Fibroblast of skin of right quadriceps (primary cell): Measurements from ENCODE around the gene ACVR2B.
"Not testable (repeated sequence)": the region's sequence is repeated elsewhere in the genome, so short reads cannot be mapped to it uniquely, and the experiment has no call there.

Experiments used
- DNase-seq: peaks from one replicate; pipeline ENCODE4 v3.0.0-alpha.2; 2013

Gene ACVR2B

GRCh38 chr3:38453075-38453912 lies at the start of gene ACVR2B:
ACVR2B (plus strand) TSS chr3:38453890; CDS start chr3:38454323, 433 bp downstream.
- peak; percentile 77 for DNase-seq

- peak; percentile 50 for DNase-seq
Measured at GRCh38 chr3:38404286-38404685, 49.4 kb upstream of the ACVR2B start.

DNA sequence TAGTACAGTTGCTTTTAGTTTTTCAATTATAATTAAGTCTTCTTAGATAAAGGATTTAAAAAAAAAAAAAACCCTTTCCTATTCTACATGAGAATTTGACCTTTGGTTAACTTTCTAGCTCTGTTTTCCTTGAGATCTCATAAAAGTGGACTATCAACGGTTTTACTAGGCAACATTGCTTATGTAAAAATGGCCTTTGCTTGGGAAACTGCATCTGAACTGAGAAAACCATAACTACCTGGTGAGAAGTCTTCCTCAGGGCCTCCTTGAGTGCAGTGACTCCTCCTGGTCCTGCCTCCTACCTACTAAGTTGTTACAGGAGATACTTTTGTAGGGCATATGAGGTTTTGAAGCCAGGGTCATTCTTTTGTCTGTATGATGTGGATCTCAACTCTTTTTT lies 42.1 kb upstream of the ACVR2B start:
- DNase-seq, result no peak

GRCh38 chr3:38420758-38421157 lies 32.9 kb upstream of the ACVR2B start:
- DNase-seq, result not testable (repeated sequence)

- no peak for DNase-seq
Measured at GRCh38 chr3:38421679-38422336, 31.9 kb upstream of the ACVR2B start.

- not testable (repeated sequence) for DNase-seq
Measured at GRCh38 chr3:38426798-38427426, 26.8 kb upstream of the ACVR2B start.

GRCh38 chr3:38432871-38433658 lies 20.6 kb upstream of the ACVR2B start:
- not testable (repeated sequence) for DNase-seq

GRCh38 chr3:38433661-38434060 lies 20.0 kb upstream of the ACVR2B start:
- DNase-seq, result not testable (repeated sequence)

DNA sequence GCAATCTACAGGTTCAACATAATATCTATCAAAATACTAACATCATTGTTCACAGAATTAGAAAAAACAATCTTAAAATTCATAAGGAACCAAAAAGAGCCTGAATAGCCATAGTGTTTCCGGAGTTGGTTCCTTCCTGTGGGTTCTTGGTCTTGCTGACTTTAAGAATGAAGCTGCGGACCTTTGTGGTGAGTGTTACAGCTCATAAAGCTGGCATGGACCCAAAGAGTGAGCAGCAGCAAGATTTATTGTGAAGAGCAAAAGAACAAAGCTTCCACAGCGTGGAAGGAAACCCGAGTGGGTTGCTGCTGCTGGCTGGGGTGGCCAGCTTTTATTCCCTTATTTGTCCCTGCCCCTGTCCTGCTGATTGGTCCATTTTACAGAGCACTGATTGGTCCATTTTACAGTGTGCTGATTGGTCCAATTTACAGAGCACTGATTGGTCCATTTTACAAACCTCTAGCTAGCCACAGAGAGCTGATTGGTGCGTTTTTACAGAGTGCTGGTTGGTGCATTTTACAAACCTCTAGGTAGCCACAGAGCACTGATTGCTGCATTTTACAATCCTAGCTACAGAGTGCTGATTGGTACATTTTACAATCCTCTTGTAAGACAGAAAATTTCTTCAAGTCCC lies 15.1 kb upstream of the ACVR2B start:
- not testable (repeated sequence) for DNase-seq

DNA sequence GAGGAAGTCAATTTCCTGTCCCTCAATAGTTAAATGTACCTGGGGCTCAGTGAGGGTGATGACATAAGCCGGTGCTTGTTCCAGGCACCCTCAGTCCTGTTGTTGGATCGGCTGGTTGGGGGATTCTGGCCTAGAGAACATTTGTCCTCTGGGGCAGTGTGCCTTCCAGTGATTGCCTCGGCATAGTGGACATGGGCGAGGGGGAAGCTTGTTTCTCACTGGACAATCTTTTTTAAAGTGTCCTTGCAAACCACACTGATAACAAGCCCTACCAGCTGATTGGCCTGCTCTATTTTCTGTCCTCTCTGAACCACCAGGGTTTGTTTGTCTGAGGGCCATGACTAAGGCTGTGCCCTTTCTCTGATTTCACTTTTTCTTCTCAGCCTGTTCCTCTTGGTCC lies 10.5 kb upstream of the ACVR2B start:
- not testable (repeated sequence) for DNase-seq

DNA sequence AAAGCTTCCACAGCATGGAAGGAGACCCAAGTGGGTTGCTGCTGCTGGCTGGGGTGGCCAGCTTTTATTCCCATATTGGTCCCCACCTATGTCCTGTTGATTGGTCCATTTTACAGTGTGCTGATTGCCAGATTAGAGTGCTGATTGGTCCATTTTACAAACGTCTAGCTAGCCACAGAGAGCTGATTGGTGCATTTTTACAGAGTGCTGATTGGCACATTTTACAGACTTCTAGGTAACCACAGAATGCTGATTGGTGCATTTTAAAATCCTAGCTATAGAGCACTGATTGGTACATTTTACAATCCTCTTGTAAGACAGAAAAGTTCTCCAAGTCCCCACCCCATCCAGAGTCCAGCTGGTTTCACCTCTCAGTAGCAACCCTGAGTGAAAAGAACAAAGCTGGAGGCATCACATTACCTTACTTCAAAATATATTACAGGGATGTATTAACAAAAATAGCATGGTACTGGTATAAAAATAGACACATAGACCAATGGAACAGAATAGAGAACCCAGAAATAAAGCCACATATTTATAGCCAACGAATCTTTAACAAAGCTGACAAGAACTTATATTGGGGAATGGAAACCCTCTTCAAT lies 7.5 kb upstream of the ACVR2B start:
- DNase-seq, result no peak

GRCh38 chr3:38446812-38447211 lies 6.9 kb upstream of the ACVR2B start:
- DNase-seq, result no peak

DNA sequence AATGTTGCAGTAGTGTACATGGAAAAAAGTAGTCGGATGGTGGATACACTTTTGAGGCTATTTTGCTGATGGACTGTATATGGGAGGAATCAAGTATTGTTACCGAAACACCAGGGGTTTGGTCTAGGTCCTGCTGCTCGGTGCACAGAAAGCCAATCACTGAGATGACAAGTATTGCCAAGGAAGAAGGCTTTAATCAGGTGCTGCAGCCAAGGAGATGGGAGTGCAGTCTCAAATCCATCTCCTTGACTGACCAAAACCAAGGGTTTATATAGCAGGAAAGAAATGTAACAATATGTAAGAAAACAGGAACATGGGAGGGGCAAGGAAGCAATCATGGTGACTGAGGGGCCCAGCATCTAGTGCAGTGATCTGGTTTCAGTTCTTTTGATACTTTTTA lies 2.8 kb upstream of the ACVR2B start:
- DNase-seq, result no peak

DNA sequence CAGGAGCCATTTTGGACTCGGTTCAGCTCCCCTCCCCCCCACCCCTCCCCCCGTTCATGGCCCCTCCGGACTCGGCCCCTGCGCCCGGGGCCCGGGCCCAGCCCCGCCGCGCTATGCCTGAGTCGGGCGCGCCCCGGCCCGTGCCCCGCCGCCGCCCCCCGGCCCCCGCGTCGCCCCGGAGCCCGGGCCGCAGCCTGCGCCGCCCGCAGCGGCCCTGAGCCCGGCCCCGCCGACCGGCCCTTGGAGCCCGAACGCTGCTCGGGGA lies 155 bp downstream of the ACVR2B start:
- no peak for DNase-seq

DNA sequence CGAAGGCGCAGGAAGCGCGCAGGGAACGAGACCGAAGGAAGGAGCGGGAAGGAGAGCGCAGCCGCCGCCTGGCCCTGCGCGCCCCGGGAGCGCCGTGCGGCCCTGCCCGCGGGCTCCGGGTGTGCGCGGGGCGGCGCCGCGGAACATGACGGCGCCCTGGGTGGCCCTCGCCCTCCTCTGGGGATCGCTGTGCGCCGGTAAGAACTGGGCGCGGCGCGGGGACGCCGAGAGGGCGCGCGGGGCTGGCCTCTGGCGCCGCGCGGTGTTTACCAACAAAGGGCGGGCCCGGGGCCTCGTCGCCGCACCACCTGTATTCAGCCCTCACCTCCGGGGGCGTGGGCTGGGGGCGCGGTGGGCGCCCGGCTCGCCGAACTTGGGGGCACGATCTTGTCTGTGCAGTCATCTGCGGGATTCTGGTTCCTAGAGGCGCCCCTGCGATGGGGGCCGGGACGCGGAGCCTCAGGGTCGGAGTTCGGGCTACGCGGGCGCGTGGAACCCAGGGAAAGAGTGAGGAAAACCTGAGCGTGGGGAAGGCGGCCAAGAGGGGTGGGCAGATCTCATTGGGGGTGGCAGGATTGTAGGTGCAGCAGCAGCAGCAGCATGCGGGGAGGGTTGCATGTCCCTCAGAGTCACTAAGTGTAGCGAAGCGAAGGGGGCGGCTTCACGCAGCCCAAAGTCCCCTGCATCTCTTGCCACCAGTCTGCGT lies 641 bp downstream of the ACVR2B start:
- peak; percentile 12 for DNase-seq

GRCh38 chr3:38454884-38455638 lies 1.4 kb downstream of the ACVR2B start:
- peak; percentile 51 for DNase-seq

DNA sequence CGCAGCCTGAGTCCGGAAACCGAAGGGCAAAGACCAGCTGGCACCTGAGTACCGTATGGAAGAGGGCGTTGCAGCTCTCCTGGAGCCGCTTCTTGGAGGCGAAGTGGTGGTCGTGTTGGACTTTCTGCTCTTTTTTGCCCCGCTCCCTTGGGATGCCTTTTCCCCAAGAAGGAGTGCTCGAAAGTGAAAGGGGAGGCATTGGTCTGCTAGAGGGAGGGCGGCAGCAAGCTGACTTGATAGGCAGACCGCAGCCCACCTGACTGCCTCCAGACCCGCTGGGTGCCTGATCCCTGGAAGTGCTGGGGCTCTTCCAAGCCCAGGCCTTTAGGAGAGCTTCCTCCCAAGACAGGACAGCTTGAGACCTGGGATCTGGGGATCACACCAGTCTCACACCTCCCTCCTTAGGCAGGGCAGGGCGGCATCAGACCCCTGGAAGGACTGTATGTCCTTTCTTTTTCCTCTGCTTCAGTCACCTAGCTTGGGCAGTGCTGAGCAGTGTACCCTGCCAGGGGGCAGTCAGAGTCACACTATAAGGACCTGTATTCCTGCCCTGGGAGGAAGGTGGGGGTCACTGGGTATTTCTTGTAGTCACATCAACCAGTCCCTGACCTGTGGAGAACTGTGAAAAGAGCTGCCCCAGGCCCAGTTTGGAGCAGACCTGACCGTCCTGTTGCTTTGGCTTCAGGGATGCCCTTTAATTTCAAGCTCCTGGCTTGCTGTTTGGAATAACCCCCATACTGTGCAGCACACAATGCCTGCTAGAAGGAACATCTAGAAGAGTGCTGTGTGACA lies 2.1 kb downstream of the ACVR2B start:
- DNase-seq, result no peak

GRCh38 chr3:38457111-38458003 lies 3.7 kb downstream of the ACVR2B start:
- DNase-seq, result no peak
